Vagina (tissue), 2 donors: ENCODE results near the gene GAMT. TPM values are rescaled to one million over a fixed set of nuclear protein-coding genes. Genes with fewer than 3 reads are reported as not detected.

ENCODE experiments used
- DNase-seq, 2 donors: peaks; one replicate each; pipeline ENCODE4 v3.0.0-alpha.2; 2017; ENCODE audit errors: extremely low spot score in 2 of 2
- H3K27ac ChIP-seq: fragments of 200-600 bp; sonication (generic); one replicate; pipeline ENCODE4 v1.5.1; 2019
- H3K27me3 ChIP-seq: fragments of 200-600 bp; sonication (generic); one replicate; pipeline ENCODE4 v1.5.1; 2019
- H3K36me3 ChIP-seq, 2 donors: fragments of 200-600 bp; sonication (generic); one replicate each; pipeline ENCODE4 v1.5.1; 2017 to 2019
- H3K4me1 ChIP-seq: fragments of 200-600 bp; sonication (generic); one replicate; pipeline ENCODE4 v1.5.1; 2019
- H3K4me3 ChIP-seq, 2 donors: fragments of 200-600 bp; sonication (generic); 1 replicate in 1 of 2; 2 replicates in 1 of 2; pipeline ENCODE4 v1.5.1; 2016 to 2019
- H3K9me3 ChIP-seq: fragments of 200-600 bp; sonication (generic); one replicate; pipeline ENCODE4 v1.5.1; 2019
- POLR2A ChIP-seq, 2 donors: fragments of 450-650 bp; IDR thresholded peaks; one replicate each; pipeline ENCODE4 v1.6.1; 2017; ENCODE audit warnings: antibody characterized with exemption in 2 of 2, mild to moderate bottlenecking in 2 of 2, moderate library complexity in 2 of 2
- POLR2AphosphoS5 ChIP-seq, 2 donors: sonication (generic); formaldehyde crosslinking; IDR thresholded peaks; one replicate each; pipeline ENCODE4 v1.9.0; 2017; ENCODE audit warnings: antibody characterized with exemption in 2 of 2, mild to moderate bottlenecking in 2 of 2, low read depth in 1 of 2; ENCODE audit not compliant: insufficient read depth in 1 of 2
- intact Hi-C: fragments of 100-400 bp; cut with DNase I; formaldehyde crosslinking; loops from one replicate; pipeline ENCODE4 v1.15.1; 2023
- total RNA-seq: library from RNA; depleted of rRNA; stranded (reverse); fragments of >200 nt; gene quantifications from one replicate; pipeline ENCODE4 v1.2.3, GENCODE V29; 2016
- TF ChIP-seq, protein P1 (sequence below), 3 experiments: fragments of 450-650 bp in 2 of 3; fragments of 200-600 bp in 1 of 3; sonication (generic) in 1 of 3; IDR thresholded peaks; one replicate each; pipeline ENCODE4 v1.5.1; 2017 to 2019; ENCODE audit warnings: antibody characterized with exemption in 3 of 3, mild to moderate bottlenecking in 2 of 3, moderate library complexity in 2 of 3

Gene GAMT
- total RNA-seq, 1 donor from 2014 or later: 29.0 TPM

DNA sequence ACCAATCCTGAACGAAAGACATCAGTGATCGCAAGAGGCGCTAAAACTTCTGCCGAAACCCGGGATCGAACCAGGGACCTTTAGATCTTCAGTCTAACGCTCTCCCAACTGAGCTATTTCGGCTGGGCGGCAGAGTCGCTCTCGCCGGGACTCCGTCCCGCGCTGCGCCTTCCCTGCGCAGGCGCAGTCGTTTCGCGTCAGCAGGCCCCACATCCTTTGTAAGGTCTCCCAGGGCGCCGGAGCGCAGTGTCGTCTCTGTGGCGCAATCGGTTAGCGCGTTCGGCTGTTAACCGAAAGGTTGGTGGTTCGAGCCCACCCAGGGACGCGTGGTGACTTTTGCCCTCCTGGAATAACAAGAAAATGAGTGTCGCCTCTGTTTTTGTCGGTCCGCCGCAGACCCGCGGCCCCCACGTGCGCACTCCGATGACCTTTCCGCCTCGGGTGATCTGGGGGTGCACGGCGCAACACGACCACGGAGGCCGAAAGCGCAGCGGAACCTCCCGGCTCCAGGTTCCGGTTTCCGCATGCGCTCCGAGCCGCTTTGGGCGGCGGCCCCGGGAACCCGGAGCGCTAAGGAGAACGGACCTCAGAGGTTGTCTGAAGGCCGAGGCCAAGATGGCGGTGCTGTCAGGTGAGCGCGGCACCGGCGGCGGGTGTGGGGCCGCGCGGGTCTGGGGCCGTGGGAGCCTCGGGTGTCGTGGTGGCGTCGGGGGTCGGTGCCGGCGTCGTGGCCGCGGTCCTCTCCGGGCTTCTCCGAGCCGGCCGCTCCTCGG lies 17.8 kb downstream of the GAMT start, which contains the start of gene NDUFS7:
Gene NDUFS7, plus strand, starts transcription at position 596 of the 773 bp plus-strand sequence. Its CDS starts 20 bp downstream, at position 616.
- intact Hi-C loops: loop anchor here (10.0 kb wide), 1 partner anchor 109 kb away; the partner anchor contains the start of gene FAM174C
- H3K27ac ChIP-seq: peak within 1 kb of the TSS; percentile 92
- peak within 1 kb of the TSS; percentile 70 to 84 for H3K4me3 ChIP-seq
- peak in 1 of 2 donors; percentile 95 for DNase-seq
- peaks cover 40% of the 10 kb centered on the region for H3K4me1 ChIP-seq
- TF ChIP-seq, protein P1, sequence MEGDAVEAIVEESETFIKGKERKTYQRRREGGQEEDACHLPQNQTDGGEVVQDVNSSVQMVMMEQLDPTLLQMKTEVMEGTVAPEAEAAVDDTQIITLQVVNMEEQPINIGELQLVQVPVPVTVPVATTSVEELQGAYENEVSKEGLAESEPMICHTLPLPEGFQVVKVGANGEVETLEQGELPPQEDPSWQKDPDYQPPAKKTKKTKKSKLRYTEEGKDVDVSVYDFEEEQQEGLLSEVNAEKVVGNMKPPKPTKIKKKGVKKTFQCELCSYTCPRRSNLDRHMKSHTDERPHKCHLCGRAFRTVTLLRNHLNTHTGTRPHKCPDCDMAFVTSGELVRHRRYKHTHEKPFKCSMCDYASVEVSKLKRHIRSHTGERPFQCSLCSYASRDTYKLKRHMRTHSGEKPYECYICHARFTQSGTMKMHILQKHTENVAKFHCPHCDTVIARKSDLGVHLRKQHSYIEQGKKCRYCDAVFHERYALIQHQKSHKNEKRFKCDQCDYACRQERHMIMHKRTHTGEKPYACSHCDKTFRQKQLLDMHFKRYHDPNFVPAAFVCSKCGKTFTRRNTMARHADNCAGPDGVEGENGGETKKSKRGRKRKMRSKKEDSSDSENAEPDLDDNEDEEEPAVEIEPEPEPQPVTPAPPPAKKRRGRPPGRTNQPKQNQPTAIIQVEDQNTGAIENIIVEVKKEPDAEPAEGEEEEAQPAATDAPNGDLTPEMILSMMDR (IDR thresholded peaks at IDR 0.05): peak in 1 of 3 experiments; percentile 46
- TF ChIP-seq POLR2AphosphoS5 (IDR thresholded peaks at IDR 0.05; ENCODE audit: insufficient read depth in 1 of 2, low read depth in 1 of 2): peak; percentile 94 to 99
- peak in 1 of 2 donors; percentile 50 for TF ChIP-seq POLR2A (IDR thresholded peaks at IDR 0.05)
- H3K9me3 ChIP-seq: no peaks in the 10 kb centered on the region
- no peaks in the 10 kb centered on the region for H3K27me3 ChIP-seq
- H3K36me3 ChIP-seq: peaks cover 0 to 6% of the 10 kb centered on the region in 2 donors

DNA sequence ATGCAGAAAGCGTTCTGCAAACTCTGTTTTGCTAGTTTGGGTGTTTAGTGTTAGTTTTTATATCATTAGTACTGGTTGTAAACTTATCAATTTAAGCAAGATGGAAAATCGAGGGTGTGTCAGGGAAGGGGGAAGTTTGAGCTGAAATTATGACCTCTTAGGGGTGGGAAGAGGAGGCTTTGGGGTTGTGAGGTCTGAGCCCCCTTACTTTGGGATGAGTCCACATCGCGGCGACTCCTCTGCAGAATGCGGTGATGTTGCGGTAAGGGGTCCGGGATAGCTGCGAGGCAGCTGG lies 18.4 kb downstream of the GAMT start:
- DNase-seq: no peak
- Histone ChIP-seq H3K4me3 (peak overlapping the region; percentile 70 to 84), H3K36me3 (peaks cover 0 to under 1% of the 10 kb centered on the region in 2 donors), H3K9me3 (no peaks in the 10 kb centered on the region), H3K27ac (no peak overlapping the region), H3K4me1 (peaks cover 40% of the 10 kb centered on the region), H3K27me3 (no peaks in the 10 kb centered on the region)
- intact Hi-C loops: loop anchor here (10.0 kb wide), 1 partner anchor 108 kb away; the partner anchor contains the start of gene FAM174C
- TF ChIP-seq POLR2A (IDR thresholded peaks at IDR 0.05): no peak
- TF ChIP-seq, protein P1 (IDR thresholded peaks at IDR 0.05): no peak
- TF ChIP-seq POLR2AphosphoS5 (IDR thresholded peaks at IDR 0.05; ENCODE audit: insufficient read depth in 1 of 2, low read depth in 1 of 2): no peak

- no peak for TF ChIP-seq POLR2AphosphoS5 (IDR thresholded peaks at IDR 0.05; ENCODE audit: insufficient read depth in 1 of 2, low read depth in 1 of 2)
- TF ChIP-seq, protein P1 (IDR thresholded peaks at IDR 0.05): no peak
- no peak for TF ChIP-seq POLR2A (IDR thresholded peaks at IDR 0.05)
- Histone ChIP-seq H3K4me3 (no peak overlapping the region), H3K4me1 (peaks cover 36% of the 10 kb centered on the region), H3K36me3 (no peaks in the 10 kb centered on the region), H3K9me3 (no peaks in the 10 kb centered on the region), H3K27me3 (no peaks in the 10 kb centered on the region), H3K27ac (no peak overlapping the region)
- no peak for DNase-seq
- intact Hi-C loops: loop anchor here (10.0 kb wide), 1 partner anchor 107 kb away; the partner anchor contains the start of gene FAM174C
Measured at GRCh38 chr19:1382250-1382649, 19.1 kb downstream of the GAMT start.

DNA sequence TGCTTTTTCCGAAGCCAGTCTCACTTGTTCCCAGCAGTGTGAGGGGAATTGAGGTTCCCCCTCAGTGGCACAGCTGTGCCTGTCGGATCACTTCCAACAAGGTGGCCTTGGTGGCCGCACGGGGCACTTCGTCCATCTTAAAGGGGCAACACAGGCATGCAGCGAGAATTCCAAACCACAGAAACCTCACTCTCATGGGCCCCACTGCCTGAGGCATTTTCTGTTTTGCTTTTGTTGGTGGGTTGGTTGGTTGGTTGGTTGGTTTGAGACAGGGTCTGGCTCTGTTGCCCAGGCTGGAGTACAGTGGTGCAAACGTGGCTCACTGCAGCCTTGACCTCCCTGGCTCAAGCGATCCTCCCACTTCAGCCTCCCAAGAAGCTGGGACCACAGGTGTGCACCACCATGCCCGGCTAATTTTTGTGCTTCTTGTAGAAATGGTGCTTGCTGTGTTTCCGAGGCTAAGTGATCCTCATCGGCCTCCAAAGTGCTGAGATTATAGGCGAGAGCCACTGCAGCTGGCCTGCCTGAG lies 21.3 kb downstream of the GAMT start:
- Histone ChIP-seq H3K27ac (no peak overlapping the region), H3K4me1 (peaks cover 15% of the 10 kb centered on the region), H3K4me3 (no peak overlapping the region), H3K27me3 (no peaks in the 10 kb centered on the region), H3K9me3 (no peaks in the 10 kb centered on the region), H3K36me3 (no peaks in the 10 kb centered on the region)
- no peak for DNase-seq
- intact Hi-C loops: loop anchor here (10.0 kb wide), 1 partner anchor 105 kb away; the partner anchor contains the start of gene FAM174C
- no peak for TF ChIP-seq POLR2A (IDR thresholded peaks at IDR 0.05)
- TF ChIP-seq, protein P1 (IDR thresholded peaks at IDR 0.05): no peak
- TF ChIP-seq POLR2AphosphoS5 (IDR thresholded peaks at IDR 0.05; ENCODE audit: insufficient read depth in 1 of 2, low read depth in 1 of 2): no peak
